LNCaP clone FGC (cell line): ENCODE data around the gene URGCP.
"Not testable (repeated sequence)": the region's sequence is repeated elsewhere in the genome, so short reads cannot be mapped to it uniquely, and the experiment has no call there.

ENCODE experiments used
- DNase-seq: peaks from one replicate; pipeline ENCODE4 v3.0.0-alpha.2; 2011; ENCODE audit warnings: low read depth
- H3K4me3 ChIP-seq: 2 replicates; pipeline ENCODE4 v1.5.1; 2011; ENCODE audit warnings: mild to moderate bottlenecking, low read depth, low read length, control low read depth
- CTCF ChIP-seq: IDR thresholded peaks from 2 replicates; pipeline ENCODE4 v1.5.1; 2012; ENCODE audit warnings: mild to moderate bottlenecking; ENCODE audit not compliant: control insufficient read depth, insufficient read depth; ENCODE audit errors: extremely low read depth

URGCP gene

DNA sequence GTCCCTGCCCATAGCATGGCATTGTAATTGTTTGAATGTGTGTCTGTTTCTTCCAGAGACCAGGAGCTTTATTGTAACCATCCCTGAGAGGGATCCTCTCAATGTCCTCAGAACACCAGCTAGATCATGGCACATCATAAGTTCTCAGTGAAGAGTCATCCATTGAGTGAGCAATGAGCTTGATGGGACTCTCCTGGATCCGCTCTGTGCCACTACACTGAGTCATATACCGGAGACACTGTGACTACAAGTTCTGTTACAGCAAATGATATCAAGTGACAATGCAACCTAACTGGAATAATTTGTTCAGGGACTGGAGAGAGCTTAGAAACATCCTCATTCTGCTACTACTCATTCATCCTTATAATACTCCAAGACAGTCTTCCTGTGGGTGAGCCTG lies 62.1 kb downstream of the URGCP start:
- DNase-seq, result no peak
- TF ChIP-seq CTCF, result no peak
- no peak overlapping the region for H3K4me3 ChIP-seq

- TF ChIP-seq CTCF, result no peak
- no peak for DNase-seq
- H3K4me3 ChIP-seq, result no peak overlapping the region
These were observed 63.1 kb downstream of the URGCP start for GRCh38 chr7:43843296-43843695.

GRCh38 chr7:43838201-43838658 lies 68.2 kb downstream of the URGCP start:
- DNase-seq, result no peak
- H3K4me3 ChIP-seq, result no peak overlapping the region
- TF ChIP-seq CTCF, result no peak

GRCh38 chr7:43834463-43835251 lies 71.7 kb downstream of the URGCP start:
- no peak for DNase-seq
- TF ChIP-seq CTCF, result no peak
- 0 out of 2 replicates have a peak overlapping the region, but pooled peaks have one; percentile 0 for H3K4me3 ChIP-seq

DNA sequence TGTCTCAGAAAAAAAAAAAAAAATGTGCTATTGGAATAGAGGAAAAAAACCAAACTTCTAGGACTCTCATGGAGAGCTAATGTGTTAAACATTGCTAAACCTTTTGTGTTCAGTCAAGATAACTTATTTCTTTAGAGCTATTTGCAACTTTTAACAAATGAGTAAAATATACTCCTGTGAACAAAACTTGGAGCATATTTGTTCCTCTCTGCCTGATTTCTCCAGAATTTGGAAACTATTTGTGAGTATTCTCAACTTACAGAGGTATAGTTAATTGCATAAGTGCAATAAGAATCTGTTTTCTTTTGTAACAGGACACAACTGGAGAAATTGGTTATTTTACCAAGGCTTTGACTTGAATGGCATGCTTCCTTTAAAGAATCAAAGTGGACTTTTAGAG lies 75.5 kb downstream of the URGCP start:
- not testable (repeated sequence) for DNase-seq, H3K4me3 ChIP-seq
